Endodermal cell (in vitro differentiated cells): ENCODE measurements around the gene RHBDF2. TPM values are rescaled to one million over a fixed set of nuclear protein-coding genes. Genes with fewer than 3 reads are reported as not detected.

Experiments
- DNase-seq: peaks from one replicate; pipeline ENCODE4 v3.0.0-alpha.2; 2017
- H3K27ac ChIP-seq: 2 replicates; pipeline ENCODE4 v1.5.1; 2013; ENCODE audit warnings: mild to moderate bottlenecking, low read depth, low read length, moderate library complexity
- H3K27me3 ChIP-seq: 2 replicates; pipeline ENCODE4 v1.6.1; 2013; ENCODE audit warnings: mild to moderate bottlenecking, low read length, moderate library complexity; ENCODE audit not compliant: insufficient read depth, control insufficient read depth, poor library complexity, severe bottlenecking
- H3K36me3 ChIP-seq: 2 replicates; pipeline ENCODE4 v1.7.0; 2013; ENCODE audit warnings: mild to moderate bottlenecking, low read length, moderate library complexity; ENCODE audit not compliant: control insufficient read depth, insufficient read depth
- H3K4me1 ChIP-seq: one replicate; pipeline ENCODE4 v1.7.0; 2013; ENCODE audit warnings: low read length; ENCODE audit not compliant: control insufficient read depth, insufficient read depth
- H3K4me3 ChIP-seq: 2 replicates; pipeline ENCODE4 v1.5.1; 2013; ENCODE audit warnings: mild to moderate bottlenecking, low read length, moderate library complexity
- H3K9ac ChIP-seq: 2 replicates; pipeline ENCODE4 v1.6.1; 2013; ENCODE audit warnings: mild to moderate bottlenecking, low read length, moderate library complexity; ENCODE audit not compliant: poor library complexity, severe bottlenecking; ENCODE audit errors: extremely low read depth
- H3K9me3 ChIP-seq: 2 replicates; pipeline ENCODE4 v1.6.1; 2013; ENCODE audit warnings: mild to moderate bottlenecking, low read length, moderate library complexity; ENCODE audit not compliant: control insufficient read depth
- H3K27ac Mint-ChIP-seq: 2 replicates; pipeline ENCODE4 v1.8.0; 2020; ENCODE audit warnings: mixed read lengths
- H3K27me3 Mint-ChIP-seq: 2 replicates; pipeline ENCODE4 v1.8.0; 2021; ENCODE audit warnings: mild to moderate bottlenecking, mixed read lengths; ENCODE audit not compliant: insufficient read depth
- H3K36me3 Mint-ChIP-seq: 2 replicates; pipeline ENCODE4 v1.8.0; 2020; ENCODE audit warnings: low read depth, mixed read lengths
- H3K4me1 Mint-ChIP-seq: 2 replicates; pipeline ENCODE4 v1.8.0; 2020; ENCODE audit warnings: mixed read lengths
- H3K4me3 Mint-ChIP-seq: 2 replicates; pipeline ENCODE4 v1.8.0; 2020; ENCODE audit warnings: mild to moderate bottlenecking, moderate library complexity, mixed read lengths
- H3K9me3 Mint-ChIP-seq: 2 replicates; pipeline ENCODE4 v1.8.0; 2020; ENCODE audit warnings: mild to moderate bottlenecking, mixed read lengths
- WGBS, 2 experiments: methylation state at CpG; one replicate each; pipeline versions ENCODE4 v1.1.5 to v1.1.7; 2013; ENCODE audit warnings: missing lambda C conversion rate in 2 of 2, mixed read lengths in 1 of 2; ENCODE audit not compliant: insufficient coverage in 1 of 2, insufficient read length in 1 of 2; 5-methylcytosine and 5-hydroxymethylcytosine counted together
- total RNA-seq, 2 donors: library from RNA; stranded (reverse); fragmentation: NEBNext Ultra II Directional in 1 of 2; extraction: Animal tissue kit (Norgen Biotek cat#: 25700) in 1 of 2; gene quantifications; 2 replicates in 1 of 2; 3 replicates in 1 of 2; pipeline ENCODE4 v1.2.1, GENCODE V29; 2021
- TF ChIP-seq, protein P1 (sequence below): fragments of 200-600 bp; sonication (generic); conservative IDR thresholded peaks from 2 replicates; pipeline ENCODE4 v1.5.0; 2021; ENCODE audit warnings: antibody characterized with exemption, mild to moderate bottlenecking

Gene RHBDF2
- total RNA-seq, 2 donors from 2014 or later = 28.5 to 31.1 TPM

DNA sequence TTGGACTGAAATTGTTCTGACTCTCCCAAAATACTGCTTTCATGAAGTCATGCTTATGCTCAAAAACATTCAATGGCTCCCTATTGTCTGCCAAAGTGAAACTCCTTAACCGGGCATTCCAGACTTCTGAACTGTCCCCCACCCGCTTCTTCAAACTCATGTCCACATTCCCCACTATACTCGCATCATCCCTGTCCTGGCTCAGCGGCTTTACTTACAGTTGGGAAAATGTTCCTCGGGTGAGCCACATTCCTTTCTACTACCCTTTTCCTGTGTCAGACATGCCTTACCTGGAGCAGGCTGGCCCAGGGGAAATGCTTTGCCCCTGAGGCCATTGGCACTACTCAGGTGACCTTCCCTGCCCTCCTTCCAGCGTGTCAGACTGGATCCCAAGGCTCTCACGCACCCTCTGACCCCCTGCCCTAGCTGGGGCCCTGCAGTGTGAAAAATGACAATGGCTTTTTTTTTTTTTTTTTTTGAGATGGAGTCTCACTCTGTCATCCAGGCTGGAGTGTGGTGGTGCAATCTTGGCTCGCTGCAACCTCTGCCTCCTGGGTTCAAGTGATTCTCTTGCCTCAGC, 30.9 kb upstream of the RHBDF2 start:
- Histone ChIP-seq H3K4me3 (no peak overlapping the region), H3K36me3 (no peaks in the 10 kb centered on the region), H3K27me3 (peaks cover 17% of the 10 kb centered on the region), H3K9me3 (no peaks in the 10 kb centered on the region), H3K27ac (no peak overlapping the region), H3K4me1 (no peaks in the 10 kb centered on the region), H3K9ac (no peak overlapping the region)
- H3K27ac Mint-ChIP-seq = no peak overlapping the region
- DNase-seq = no peak
- no peak overlapping the region for H3K4me3 Mint-ChIP-seq
- no peaks in the 10 kb centered on the region for H3K9me3 Mint-ChIP-seq
- TF ChIP-seq, protein P1, sequence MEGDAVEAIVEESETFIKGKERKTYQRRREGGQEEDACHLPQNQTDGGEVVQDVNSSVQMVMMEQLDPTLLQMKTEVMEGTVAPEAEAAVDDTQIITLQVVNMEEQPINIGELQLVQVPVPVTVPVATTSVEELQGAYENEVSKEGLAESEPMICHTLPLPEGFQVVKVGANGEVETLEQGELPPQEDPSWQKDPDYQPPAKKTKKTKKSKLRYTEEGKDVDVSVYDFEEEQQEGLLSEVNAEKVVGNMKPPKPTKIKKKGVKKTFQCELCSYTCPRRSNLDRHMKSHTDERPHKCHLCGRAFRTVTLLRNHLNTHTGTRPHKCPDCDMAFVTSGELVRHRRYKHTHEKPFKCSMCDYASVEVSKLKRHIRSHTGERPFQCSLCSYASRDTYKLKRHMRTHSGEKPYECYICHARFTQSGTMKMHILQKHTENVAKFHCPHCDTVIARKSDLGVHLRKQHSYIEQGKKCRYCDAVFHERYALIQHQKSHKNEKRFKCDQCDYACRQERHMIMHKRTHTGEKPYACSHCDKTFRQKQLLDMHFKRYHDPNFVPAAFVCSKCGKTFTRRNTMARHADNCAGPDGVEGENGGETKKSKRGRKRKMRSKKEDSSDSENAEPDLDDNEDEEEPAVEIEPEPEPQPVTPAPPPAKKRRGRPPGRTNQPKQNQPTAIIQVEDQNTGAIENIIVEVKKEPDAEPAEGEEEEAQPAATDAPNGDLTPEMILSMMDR = no peak
- peaks cover 21% of the 10 kb centered on the region for H3K27me3 Mint-ChIP-seq
- H3K36me3 Mint-ChIP-seq = no peaks in the 10 kb centered on the region
- WGBS, 2 experiments = 90 to 93% methylated on average over 3 to 8 of the region's 8 CpGs
- peaks cover 6% of the 10 kb centered on the region for H3K4me1 Mint-ChIP-seq

DNA sequence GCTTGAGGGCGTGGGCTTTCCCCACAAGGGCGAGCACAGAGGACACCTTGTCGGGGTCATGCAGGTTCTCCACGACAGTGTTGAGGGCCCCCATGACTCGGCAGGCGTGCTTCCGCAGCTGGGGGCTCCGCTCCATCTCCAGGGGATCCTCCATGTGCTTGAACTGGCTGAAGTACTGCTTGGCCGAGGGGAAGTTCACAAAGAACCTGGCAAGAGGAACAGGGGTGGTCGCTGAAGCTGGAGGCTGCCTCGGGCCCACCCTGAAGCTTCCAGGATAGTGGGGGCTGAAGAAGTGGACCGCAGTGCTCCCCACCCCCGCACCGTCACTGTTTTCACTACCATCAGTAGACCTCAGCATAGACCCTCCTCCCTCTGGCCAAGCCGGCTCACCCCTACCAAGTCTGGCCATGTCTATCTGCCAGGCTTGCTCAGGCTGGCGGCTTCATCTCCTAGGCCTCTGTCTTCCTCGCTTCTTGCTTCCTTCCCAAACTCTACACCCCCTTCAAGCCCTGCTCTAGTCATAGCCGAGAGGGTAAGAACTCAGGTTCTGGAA, 30.3 kb upstream of the RHBDF2 start:
- Mint-ChIP-seq H3K9me3 (no peaks in the 10 kb centered on the region), H3K27ac (no peak overlapping the region), H3K4me3 (no peak overlapping the region), H3K4me1 (peaks cover 6% of the 10 kb centered on the region), H3K27me3 (peaks cover 16% of the 10 kb centered on the region), H3K36me3 (no peaks in the 10 kb centered on the region)
- Histone ChIP-seq H3K27me3 (peaks cover 11% of the 10 kb centered on the region), H3K36me3 (no peaks in the 10 kb centered on the region), H3K4me3 (no peak overlapping the region), H3K9ac (no peak overlapping the region), H3K9me3 (no peaks in the 10 kb centered on the region), H3K4me1 (no peaks in the 10 kb centered on the region), H3K27ac (no peak overlapping the region)
- no peak for DNase-seq
- TF ChIP-seq, protein P1 = no peak
- 92 to 97% methylated on average over 16 to 18 of the region's 18 CpGs for WGBS, 2 experiments

DNA sequence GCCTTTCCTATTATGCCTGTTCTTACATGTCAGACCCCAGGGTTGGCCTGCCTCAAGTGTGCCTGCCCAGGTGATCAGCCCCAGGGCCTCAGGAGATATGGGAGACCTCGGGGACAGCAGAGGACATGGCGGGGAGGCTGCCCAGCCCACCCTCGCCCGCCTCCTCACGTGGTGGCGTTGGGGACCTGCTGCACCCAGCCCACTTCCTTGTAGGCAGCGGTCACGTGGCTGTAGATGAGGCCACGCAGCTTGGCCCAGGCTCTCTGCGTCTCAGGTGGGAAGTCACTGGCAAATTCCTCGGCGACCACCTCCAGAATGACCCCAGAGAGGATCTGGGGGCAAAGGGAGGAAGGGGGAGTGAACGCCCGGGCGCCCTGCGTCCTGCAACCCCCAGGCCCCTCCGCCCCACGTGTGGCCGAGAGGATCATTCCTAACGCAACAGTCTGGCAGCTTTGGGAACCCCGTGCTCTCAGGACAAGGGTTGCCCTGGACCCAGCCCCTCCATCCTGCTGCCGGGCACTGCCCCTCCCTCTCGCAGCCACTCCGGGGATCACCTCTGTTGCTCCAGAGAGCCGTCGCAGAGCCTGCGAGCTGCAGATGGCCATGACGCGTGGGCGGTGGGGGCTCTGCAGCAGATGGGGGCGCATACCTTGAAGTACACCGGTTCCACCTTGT, 29.7 kb upstream of the RHBDF2 start:
- Histone ChIP-seq H3K4me3 (no peak overlapping the region), H3K9ac (no peak overlapping the region), H3K9me3 (no peaks in the 10 kb centered on the region), H3K27me3 (peaks cover 5% of the 10 kb centered on the region), H3K36me3 (no peaks in the 10 kb centered on the region), H3K27ac (no peak overlapping the region), H3K4me1 (no peaks in the 10 kb centered on the region)
- peaks cover 10% of the 10 kb centered on the region for H3K27me3 Mint-ChIP-seq
- TF ChIP-seq, protein P1 = no peak
- H3K27ac Mint-ChIP-seq = no peak overlapping the region
- no peaks in the 10 kb centered on the region for H3K9me3 Mint-ChIP-seq
- H3K36me3 Mint-ChIP-seq = no peaks in the 10 kb centered on the region
- H3K4me3 Mint-ChIP-seq = no peak overlapping the region
- no peak for DNase-seq
- WGBS, 2 experiments = 93 to 94% methylated on average over 19 to 32 of the region's 32 CpGs
- peaks cover 6% of the 10 kb centered on the region for H3K4me1 Mint-ChIP-seq
